Measurements from ENCODE around the gene CCDC182. TPM values are rescaled to one million over a fixed set of nuclear protein-coding genes. Genes with fewer than 3 reads are reported as not detected.

The CCDC182 gene
- polyA plus RNA-seq, 1 donor: not detected

DNA sequence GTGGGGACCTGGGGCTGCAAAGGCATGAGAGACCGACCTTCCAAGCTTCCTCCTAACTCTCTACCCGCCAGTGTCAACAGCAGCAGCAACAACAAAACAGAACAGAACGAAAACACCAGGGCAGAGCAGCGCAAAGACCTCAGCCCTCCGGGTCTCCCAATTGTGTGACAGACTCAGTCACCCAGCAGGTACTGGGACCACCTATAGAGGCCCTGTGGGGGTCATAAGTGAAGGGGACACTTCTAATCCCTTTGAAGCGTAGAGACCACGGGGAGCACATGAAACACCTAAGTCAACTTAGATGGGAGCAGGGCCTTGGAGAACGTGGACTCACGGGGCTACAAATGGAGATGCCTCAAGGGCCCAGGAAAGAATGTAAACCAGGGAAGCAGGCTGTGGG lies 12.6 kb upstream of the CCDC182 start:
- no peak for DNase-seq (ENCODE audit: low read depth)

DNA sequence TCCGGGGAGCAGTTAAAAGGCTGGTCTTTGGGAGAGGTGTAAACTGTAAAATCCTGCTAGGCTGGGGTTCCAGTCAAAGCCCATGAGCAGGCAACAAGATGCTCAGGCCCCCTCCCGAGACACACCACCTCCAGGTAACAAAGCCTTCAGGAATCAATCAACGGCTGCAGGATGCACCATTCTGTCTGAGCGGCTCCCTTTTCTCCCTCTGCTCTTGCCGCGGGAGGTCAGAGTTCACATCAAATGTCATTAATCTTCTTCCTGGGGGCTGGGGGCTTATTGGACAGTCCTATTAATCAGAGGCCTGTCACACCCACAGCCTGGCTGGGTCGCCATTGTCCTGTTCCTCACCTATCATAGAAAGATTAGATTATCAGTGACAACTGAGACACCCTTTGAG lies 11.9 kb upstream of the CCDC182 start:
- no peak for DNase-seq (ENCODE audit: low read depth)

DNA sequence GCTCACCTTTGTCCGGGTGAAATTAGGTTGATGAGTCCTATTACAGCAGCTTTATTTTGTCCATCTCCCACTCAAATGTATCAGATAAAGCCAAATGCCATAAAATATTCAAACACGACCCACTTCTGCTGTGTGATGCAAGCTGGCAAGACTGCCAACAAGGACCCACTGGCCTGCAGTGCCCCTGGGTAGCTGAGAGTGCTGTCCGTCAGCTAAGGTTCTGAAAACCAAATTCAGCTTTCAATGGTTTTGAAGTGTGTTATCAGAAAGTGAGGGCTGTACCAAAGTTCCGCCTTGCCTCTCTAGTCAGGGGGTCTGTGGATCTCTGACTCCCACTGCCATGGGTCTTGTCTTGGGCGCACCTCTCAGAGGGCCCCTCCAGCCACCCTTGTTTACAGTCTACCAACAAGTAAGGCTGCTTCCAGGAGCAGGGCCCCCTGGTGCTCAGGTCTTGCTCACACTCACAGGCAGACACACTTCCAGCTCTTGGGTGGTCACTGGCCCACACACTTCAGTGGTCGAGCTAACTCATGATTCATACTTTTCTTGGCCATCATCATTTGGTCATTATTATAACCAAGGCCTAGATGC lies 10.5 kb upstream of the CCDC182 start:
- DNase-seq (ENCODE audit: low read depth): no peak

DNA sequence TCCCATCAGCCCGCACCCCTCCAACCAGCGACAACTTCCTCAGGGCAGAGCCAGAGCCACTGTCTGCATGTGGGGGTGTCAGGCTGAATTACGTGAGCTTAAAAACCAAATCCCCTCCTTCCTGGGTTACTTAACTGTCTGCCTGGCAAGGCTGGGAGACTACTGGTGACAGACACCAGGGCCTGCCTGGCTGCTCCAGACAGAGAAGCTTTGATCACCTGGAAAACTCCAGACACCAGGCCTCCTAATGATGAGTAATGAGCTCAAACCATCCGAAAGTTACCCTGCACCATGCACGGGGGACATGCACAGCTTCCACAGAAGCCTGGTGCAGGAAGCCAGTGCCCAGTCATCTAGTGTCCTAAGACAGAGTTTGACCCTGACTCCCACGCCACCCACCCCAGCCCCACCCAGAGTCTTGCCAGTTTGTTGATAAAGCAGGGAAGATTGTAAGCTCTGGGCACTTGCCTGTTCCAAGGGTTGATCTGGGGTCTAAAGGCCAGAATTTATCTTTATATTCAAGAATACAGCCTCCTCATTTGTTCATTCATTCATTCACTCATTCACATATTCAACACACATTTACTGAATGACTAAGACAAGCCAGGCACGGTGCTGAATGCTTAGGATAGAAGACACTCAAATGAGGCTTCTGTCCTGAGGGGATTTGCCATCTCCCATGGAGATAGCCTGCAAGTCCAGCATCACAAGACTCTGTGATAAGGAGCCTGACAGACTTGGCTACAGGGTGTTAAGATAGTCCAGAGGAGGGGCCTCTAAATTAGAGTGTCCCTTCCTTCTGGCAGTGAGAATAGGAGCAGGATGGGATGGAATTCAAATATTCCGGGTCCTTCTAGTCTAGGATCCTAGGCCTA lies 7.2 kb upstream of the CCDC182 start:
- DNase-seq (ENCODE audit: low read depth): no peak

DNA sequence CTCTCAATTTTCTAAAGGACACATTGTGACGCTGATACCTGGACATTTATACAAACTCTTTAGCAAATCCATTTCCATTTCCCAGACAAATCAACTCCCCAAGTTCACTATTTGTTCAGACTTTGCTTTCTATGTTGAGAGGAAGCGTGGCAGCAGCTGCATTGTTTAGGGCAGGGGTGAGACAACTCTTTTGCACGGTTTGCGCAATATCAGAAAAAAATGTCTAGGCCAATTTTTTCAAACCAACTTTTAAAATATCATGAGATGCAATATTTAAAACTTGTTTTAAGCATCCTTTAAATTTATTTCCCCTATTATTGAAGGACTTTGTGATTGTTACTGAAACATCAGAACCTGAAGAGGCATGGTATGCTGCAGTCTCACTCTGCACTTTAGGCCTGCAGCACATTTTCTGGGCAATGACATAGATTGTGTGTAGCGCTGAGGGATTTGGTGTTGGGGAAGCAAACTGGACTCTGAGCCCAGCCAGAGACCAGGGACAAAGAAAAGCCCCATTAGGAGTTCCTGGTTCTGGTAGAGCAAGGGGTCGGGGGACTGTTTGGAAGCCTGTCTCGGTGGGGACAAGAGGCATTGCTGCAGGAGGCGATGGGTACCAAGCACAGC lies 6.4 kb upstream of the CCDC182 start:
- no peak for DNase-seq (ENCODE audit: low read depth)

DNA sequence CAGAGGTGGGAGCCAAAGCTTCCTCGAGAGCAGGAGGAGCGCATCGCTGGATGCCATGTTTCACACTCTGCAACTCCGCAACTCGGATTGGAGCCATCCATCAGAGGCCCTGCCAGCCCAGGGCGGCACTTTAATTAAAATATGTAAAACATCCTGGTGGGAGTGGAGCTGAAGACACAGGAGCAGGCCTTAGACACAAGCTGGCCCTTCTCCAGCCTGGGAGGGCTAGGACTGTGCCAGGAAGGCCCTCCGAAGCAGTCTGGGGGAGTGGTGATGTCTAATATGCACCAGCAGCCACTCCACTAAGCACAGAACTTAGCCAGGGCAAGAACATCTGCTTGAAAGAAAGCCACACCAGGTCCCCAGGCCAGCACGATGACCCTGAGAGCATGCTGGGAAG lies 5.8 kb upstream of the CCDC182 start:
- no peak for DNase-seq (ENCODE audit: low read depth)

DNA sequence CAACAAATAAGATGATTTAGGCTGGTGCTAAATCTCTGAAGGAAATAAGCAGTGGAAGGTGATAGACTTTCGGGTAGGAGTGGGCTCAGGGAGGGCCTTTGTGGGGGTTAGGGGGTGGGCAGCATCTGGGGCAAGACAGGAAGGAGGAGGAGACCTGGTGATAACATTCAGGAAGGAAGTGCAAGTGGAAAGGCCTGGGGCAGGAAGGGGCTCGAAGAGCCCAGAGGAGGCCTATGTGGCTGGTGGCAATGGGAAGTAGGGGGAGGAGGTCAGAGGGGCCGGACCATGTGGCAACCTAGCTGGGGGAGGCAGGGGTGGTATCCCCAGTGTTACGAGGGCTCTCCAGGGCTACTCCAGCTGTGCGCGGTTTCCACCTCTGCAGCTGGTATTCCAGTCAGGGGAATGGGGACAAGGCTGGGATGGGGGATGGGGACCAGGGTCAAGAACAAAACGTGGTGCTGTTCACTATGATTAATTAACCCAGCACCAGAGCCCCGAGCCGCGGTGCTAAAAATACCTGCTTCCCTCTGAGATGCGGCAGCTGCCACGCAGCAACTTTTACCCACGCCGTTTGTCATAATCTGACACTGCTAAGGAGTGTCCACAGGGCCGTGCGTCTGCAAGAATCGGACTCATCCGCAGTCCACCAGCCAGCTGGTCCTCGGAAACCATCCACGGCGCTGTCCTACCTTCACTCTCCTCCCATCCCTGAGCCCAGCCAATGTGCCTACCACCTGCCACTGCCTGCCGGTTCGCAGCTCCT lies 5.2 kb upstream of the CCDC182 start:
- no peak for DNase-seq (ENCODE audit: low read depth)

DNA sequence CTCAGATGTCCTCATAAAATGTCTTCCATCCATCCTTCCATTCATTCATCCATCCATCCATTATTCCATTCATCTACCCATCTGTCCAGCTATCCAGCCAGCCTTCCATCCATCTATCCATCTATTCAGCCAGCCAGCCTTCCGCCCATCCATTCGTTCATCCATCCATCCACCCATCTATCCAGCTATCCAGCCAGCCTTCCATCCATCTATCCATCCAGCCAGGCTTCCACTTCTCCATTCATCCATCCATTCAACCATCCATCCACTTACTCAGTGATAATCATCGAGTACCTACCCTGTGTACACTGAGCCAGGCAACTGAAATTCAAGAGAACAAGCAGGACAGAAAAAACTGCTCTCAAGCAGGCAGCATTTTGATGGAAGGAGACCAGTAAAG lies 4.6 kb upstream of the CCDC182 start:
- DNase-seq (ENCODE audit: low read depth): no peak

DNA sequence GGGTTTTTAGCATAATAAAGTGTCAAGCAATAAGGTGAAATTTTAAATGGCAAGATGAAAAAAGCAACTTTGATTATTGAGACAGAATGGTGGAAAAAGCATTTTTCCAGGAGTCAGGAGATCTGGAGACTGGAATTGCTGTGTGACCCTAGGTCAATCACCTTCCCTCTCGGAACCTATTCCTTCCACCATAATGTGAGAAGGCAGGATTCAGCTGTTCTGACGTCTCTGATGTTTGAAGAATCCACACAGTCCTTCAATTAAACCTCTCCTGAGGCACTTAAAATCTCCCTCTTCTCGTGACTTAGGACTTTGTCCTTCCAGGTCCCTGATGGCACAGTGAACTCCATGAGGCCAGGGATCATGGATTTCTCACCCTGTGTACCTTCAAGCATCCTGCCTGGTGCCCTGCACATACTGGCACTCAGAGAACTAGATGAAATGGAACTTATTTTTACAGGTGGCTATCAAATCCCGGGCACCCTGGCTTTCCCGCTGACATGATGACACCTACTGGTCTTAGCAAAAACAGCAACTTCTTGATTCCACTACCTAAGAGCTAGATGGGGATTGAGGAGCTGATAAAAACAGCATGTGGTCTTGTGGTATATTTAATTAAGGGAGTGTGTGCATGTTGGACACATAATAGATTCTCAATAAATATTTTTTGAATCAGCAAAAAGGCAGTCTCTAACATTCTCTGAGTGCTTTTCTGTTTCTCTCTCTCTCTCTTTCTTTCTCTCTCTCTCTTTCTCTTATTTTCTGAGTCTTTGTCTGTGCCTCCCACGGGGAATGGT lies 2.3 kb upstream of the CCDC182 start:
- no peak for DNase-seq (ENCODE audit: low read depth)

DNA sequence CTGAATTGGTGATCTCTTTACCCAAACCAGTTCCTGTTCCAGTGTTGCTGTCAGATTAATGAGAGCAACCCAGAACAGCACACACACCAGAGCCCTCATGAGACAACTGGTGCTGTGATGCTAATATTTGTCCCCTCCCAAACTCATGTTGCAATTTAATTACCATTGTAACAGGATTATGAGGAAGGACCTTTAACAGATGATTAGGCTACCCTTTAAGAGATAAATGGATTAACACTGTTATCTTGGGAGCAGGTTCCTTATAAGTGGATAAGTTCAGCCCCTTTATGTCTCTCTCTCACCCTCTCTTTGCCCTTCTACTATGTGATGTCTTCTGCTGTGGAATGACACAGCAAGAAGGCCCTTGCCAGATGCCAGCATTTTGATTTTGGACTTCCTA lies 1.1 kb upstream of the CCDC182 start:
- DNase-seq (ENCODE audit: low read depth): no peak

DNA sequence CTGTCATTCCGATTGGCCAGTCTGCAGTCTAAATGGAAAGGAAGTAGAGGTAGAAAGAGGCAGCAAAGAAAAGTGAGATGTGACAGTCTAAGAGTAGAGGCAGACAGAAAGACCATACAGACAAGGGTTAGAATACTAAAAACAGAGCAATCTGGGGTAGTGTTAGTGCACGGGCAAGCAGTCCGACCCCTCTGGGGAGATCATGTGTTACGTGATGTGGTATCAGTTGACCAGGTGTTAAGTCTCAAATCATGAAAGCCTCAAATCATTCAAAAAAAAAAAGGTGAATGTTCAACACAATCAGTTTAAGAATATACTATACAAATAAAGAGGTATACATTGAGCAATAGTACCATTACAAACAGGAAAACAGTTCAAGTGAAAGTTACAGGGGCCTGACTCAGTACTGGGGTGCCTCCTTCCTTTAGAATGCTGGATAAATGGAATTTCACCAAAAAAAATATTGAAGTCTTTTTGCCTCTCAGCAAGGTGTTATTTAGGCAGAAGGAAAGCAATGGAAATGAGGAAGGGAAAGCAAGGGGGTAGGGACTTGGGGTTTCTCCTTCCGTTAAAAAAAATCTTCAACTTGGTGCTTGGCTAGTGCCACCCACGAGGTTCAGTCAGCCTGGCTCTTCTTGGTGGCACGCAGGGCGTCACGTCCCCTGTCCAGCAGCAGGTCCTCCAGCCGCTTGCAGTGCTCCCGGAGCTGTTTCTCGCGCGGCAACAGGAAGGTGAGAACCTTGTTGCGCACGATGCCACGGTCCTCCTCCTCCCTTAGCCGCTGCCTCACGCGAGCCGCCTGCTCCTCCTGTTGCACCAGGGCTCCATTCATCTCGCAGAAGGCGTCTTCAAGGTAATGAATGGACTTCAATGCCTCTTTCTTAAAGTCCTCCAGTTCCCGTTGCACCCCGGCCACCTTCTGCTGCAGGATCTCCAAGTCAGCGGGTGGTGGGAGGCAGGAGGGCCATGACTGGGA lies 616 bp downstream of the CCDC182 start:
- no peak for DNase-seq (ENCODE audit: low read depth)

DNA sequence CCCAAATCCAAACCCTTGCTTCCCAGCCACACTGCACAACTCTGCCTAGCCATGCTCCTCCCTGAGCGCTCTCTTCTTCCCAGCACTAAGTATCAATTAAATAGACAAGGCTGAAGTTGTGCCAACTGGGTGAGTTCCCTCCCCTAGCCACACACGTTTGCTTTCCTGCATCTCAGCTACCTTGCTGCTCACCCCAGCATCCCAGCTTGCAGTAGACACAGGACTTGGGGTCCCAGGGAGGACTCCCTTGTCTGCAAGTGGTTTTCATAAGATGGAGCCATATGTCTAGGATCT lies 4.9 kb downstream of the CCDC182 start:
- no peak for DNase-seq (ENCODE audit: low read depth)

DNA sequence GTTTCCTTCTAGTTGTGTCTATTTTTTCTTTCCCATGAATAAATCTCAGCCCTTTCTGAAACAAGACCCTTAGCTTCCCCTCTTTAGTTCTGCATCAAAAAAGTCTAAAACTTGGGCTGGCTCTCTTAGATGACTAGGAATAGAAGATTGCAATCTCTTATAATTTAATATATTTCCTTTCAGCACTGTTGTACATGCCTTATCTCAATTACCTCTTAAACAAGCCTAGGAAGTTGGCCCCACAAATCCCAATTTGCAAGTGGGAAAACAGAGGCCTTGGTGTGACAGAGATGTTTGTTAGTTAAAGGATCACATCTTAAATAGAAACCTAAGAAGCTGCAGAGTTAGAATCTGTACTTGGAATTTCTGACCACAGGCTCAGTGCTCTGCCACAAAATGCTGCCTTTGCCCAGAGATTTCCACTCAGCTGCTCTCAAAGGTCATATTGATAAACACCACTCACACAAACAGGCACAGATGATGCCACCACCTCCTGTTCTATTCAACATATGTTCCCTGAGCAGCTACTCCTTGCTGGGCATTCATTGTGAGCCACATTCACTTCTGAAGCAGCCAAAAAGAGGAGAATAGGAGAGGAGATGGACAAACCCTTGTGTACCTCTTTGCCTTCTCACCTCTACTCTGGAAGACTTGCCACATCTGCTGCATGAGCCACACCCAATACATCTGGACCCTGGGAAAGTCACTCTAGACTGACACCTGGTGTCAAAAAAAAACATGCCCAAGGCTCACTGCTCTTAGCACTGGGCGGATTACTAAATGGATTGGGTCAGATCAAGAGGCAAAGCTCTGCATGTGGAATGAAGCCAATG lies 5.5 kb downstream of the CCDC182 start:
- DNase-seq (ENCODE audit: low read depth): no peak

DNA sequence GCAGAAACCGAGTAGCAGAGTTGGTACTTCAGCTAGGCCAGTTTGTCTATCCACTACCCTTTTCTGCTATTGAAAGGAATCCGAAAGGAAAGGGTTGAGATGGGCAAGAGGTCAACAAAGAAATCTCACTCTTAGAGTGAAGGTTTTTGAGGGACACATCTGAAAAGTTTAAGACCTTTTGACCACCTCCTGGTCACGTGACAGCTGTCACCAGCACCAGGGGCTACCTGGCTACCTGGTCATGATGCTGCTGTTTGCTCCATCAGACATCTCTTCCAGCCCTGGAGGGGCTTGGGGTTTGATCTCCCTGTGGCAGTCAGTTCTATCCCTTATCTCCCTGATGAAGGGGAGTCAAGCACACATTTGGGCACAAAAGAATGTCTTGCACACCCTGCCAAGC lies 7.6 kb downstream of the CCDC182 start:
- DNase-seq (ENCODE audit: low read depth): no peak

DNA sequence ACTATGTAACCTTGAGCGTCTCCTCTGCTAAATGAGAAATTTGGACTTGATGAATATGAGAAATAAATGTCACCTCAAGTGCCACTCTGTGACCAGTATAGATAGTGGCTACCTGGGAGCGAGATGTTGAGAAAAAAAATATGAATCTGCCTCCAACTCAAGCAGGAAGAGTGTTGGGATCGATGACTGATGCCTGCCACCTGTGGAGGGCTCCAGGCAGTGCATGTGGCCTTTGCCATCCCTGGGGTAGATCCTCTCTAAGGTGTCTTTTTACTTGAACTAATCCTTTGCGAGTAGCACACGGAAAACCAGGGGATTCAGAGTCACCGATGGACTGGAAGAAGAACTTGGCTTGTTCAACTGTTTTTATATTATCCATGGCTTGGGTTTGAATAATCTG lies 9.4 kb downstream of the CCDC182 start:
- no peak for DNase-seq (ENCODE audit: low read depth)

DNA sequence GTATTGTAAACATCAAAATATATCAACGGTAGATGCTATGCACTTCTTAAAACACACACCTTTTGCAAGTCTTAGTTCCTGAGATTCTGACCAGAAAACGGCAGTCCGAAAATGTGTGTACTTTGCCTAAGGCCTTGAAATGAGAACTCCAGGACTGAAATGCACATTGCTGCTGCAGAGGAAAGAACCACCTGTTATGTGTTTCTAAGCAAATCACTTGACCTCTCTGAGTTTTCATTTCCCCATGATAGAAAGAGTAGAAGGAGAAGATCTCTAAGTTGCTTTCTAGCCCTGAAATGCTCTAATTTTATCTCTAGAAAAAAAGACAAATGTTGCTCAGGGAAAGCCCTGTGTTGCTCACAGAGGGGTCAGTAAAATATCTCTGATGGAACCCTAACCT lies 9.9 kb downstream of the CCDC182 start:
- DNase-seq (ENCODE audit: low read depth): no peak

DNA sequence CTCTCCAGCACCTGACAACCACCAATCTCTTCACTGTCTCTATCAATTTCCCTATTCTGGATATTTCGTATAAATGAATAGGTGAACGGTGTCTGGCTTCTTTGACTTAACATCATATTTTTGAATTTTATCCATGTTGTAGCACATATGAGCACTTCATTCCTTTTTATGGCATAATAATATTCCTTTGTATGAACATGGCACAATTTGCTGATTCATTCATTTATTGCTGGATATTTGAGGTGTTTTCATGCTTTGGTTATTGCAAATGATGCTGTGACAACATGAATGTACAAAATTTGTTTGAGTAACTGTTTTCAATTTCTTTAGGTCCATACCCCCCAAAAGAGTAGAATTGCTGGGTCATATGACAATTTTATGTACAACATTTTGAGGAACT lies 12.0 kb downstream of the CCDC182 start:
- DNase-seq (ENCODE audit: low read depth): no peak

DNA sequence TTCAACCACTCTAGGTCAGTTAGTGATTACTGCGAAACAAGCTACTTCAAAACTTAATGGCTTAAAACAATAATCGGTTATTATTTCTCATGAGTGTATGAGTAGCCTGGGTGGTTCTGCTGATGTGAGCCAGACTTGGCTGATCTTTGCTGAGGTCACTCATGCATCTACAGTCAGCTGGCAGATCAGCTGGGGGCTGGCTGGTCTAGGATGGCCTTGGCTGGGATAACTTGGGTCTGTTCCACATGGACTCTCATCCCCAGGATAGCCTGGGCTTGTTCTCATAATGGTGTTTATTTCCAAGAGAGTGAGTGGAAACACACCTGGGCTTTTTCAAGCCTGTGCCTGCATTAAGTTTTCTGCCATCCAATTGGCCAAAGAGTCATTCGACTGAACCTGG lies 13.0 kb downstream of the CCDC182 start:
- DNase-seq (ENCODE audit: low read depth): no peak

DNA sequence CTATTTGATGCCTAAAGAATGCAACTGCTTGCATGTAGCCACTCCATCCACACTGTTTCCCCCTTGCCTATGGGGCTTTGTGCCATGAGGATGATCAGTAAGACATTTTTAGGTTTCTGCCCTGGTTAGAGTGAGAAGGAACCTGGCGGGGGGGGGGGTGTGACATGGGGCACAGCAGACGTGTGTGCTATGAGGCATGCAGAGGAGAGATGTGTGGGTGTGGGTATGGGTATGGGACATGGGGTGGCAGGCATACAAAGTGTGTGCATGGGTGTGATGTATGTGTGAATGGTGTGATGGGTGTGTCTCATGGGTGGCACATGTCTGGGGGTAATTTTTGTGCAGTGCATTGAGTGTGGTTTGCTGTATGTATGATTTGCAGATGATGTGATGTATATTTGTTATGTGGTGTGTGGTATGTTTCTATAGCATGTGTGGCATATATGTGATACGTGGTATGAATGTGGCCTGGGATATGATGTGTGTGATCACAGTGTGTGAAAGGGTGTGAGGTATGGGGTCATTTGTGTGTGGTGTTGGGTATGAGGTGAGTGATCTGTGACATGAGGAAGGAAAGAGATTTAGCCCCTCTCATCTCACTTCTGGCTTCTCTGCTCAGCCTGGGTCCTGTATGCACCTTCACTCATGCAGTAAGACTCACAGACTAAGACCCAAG lies 14.9 kb downstream of the CCDC182 start:
- DNase-seq (ENCODE audit: low read depth): no peak

Measured in forelimb muscle (tissue), 1 donor.